A673 (cell line): ENCODE measurements around the gene IRX3. TPM values are rescaled to one million over a fixed set of nuclear protein-coding genes. Genes with fewer than 3 reads are reported as not detected.

Source experiments
- BruUV-seq: library from RNA; stranded (reverse); fragments of 400-500 nt; replicated peaks from 2 replicates; lab custom pipeline; 2021; lab: Mats Ljungman, UMichigan
- CTCF ChIA-PET: fragments of 300-600 bp; sonication (Branson Sonifier 250); formaldehyde crosslinking; loops from one replicate; lab custom pipeline; 2022; ENCODE audit warnings: antibody characterized with exemption; lab: Charles Lee
- POLR2A ChIA-PET: fragments of 300-600 bp; sonication (Branson Sonifier 250); formaldehyde crosslinking; loops from one replicate; lab custom pipeline; 2022; ENCODE audit warnings: antibody characterized with exemption; ENCODE audit not compliant: low non-redundant PET; lab: Charles Lee
- DNase-seq: peaks from one replicate; pipeline ENCODE4 v3.0.0-alpha.2; 2015; ENCODE audit warnings: low spot score
- H3K27ac ChIP-seq: fragments of 200-600 bp; sonication (generic); 2 replicates; pipeline ENCODE4 v1.5.1; 2016; ENCODE audit warnings: mixed run types, low read depth, mild to moderate bottlenecking, mixed read lengths, antibody characterized with exemption, low read length; ENCODE audit not compliant: poor library complexity, severe bottlenecking
- H3K27me3 ChIP-seq: fragments of 200-600 bp; sonication (generic); replicated peaks from 2 replicates; pipeline ENCODE4 v1.6.1; 2017; ENCODE audit warnings: mixed run types, low read depth, mild to moderate bottlenecking, mixed read lengths, antibody characterized with exemption, low read length; ENCODE audit not compliant: insufficient read depth, poor library complexity
- H3K36me3 ChIP-seq: fragments of 200-600 bp; sonication (generic); 2 replicates; pipeline ENCODE4 v1.6.1; 2016; ENCODE audit warnings: mixed run types, mild to moderate bottlenecking, mixed read lengths, antibody characterized with exemption, low read length; ENCODE audit not compliant: insufficient read depth, poor library complexity, severe bottlenecking
- H3K4me1 ChIP-seq: fragments of 200-600 bp; sonication (generic); 2 replicates; pipeline ENCODE4 v1.6.1; 2017; ENCODE audit warnings: mixed run types, mild to moderate bottlenecking, mixed read lengths, antibody characterized with exemption, low read length; ENCODE audit not compliant: insufficient read depth, poor library complexity, severe bottlenecking
- H3K4me3 ChIP-seq: fragments of 200-600 bp; sonication (generic); 2 replicates; pipeline ENCODE4 v1.5.1; 2016; ENCODE audit warnings: low read depth, mixed run types, mild to moderate bottlenecking, mixed read lengths, low read length; ENCODE audit not compliant: poor library complexity, severe bottlenecking
- H3K9me3 ChIP-seq: fragments of 200-600 bp; sonication (generic); 2 replicates; pipeline ENCODE4 v1.6.1; 2016; ENCODE audit warnings: mixed run types, low read depth, mild to moderate bottlenecking, mixed read lengths, antibody characterized with exemption, low read length; ENCODE audit not compliant: poor library complexity, severe bottlenecking
- EZH2 ChIP-seq: fragments of 200-600 bp; sonication (generic); IDR thresholded peaks from 2 replicates; pipeline ENCODE4 v1.6.1; 2017; ENCODE audit warnings: borderline replicate concordance, low read depth, mild to moderate bottlenecking, mixed read lengths, antibody characterized with exemption, low read length; ENCODE audit not compliant: poor library complexity, severe bottlenecking
- intact Hi-C: fragments of 100-400 bp; cut with micrococcal nuclease; formaldehyde crosslinking; loops from one replicate; pipeline ENCODE4 v1.10.0; 2022; ENCODE audit not compliant: unreplicated experiment
- total RNA-seq: library from RNA; stranded (reverse); gene quantifications from 2 replicates; pipeline ENCODE4 v1.2.3, GENCODE V29; 2021
- TF ChIP-seq, protein P1 (sequence below): fragments of 300-800, 200-600 bp; sonication (generic); conservative IDR thresholded peaks from 2 replicates; pipeline ENCODE4 v1.5.1; 2017; ENCODE audit warnings: low read depth, mild to moderate bottlenecking, antibody characterized with exemption, low read length, moderate library complexity, mixed read lengths

Gene IRX3
- total RNA-seq, 1 experiment from 2014 or later, result 22.9 TPM

DNA sequence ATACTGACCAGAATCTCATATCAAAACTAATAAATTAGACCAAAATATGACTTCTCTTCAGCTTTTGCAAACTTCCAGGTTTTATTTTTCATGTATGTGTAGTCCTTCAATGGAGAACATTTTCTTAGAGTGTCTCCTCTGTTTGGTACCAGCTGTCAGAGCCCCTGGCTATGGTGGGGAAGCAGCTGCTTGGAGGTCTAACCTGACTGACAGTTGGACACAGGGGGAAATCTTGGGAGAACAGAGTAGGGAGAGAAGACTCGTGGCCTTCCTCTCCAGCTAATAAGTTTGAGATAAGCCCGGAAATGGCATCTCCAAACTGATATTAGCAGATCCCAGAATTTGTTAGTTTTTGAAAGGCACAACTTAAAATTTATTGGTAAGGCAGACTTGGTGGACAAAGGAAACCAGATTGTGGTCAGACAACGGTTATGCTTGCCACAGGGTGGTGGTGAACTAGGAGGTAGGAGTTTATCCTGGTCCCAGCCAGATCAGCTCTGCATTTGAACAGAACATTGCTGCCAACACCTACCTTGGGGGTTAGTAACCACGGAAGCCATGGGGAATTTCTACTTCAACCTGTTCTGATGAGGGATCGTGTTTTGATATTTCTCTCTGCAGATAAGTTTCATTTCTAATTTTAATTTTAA lies 39.2 kb upstream of the IRX3 start:
- ChIA-PET CTCF (no interaction called here), POLR2A (no interaction called here)
- no peaks in the 10 kb centered on the region for H3K4me1 ChIP-seq
- no peaks in the 10 kb centered on the region for H3K9me3 ChIP-seq
- no peaks in the 10 kb centered on the region for H3K27me3 ChIP-seq
- no peak for DNase-seq
- no peak overlapping the region for H3K4me3 ChIP-seq
- no TSS peak for BruUV-seq
- H3K27ac ChIP-seq, result no peak overlapping the region
- intact Hi-C loops, result no loop called here
- TF ChIP-seq EZH2, result no peak
- TF ChIP-seq, protein P1, sequence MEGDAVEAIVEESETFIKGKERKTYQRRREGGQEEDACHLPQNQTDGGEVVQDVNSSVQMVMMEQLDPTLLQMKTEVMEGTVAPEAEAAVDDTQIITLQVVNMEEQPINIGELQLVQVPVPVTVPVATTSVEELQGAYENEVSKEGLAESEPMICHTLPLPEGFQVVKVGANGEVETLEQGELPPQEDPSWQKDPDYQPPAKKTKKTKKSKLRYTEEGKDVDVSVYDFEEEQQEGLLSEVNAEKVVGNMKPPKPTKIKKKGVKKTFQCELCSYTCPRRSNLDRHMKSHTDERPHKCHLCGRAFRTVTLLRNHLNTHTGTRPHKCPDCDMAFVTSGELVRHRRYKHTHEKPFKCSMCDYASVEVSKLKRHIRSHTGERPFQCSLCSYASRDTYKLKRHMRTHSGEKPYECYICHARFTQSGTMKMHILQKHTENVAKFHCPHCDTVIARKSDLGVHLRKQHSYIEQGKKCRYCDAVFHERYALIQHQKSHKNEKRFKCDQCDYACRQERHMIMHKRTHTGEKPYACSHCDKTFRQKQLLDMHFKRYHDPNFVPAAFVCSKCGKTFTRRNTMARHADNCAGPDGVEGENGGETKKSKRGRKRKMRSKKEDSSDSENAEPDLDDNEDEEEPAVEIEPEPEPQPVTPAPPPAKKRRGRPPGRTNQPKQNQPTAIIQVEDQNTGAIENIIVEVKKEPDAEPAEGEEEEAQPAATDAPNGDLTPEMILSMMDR, result no peak
- no peaks in the 10 kb centered on the region for H3K36me3 ChIP-seq

DNA sequence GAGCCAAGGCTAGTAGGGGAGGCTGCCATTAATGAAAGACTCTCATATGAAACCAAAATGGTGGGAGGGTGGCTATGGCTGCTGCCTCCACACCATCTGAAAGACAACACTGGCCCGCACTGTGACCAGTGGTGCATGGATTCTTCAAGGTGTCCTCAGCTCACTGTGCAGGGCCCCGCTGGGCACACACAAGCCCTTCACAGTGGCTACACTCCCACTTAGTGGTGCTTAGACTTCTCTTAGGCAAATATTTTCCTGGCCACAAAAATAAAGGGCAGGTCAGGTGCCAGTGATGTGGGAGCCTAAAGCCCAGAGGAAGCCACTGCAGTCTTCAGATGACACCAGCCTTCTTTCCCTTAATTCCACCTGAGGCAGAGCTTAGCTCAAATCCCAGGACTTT lies 38.1 kb upstream of the IRX3 start:
- BruUV-seq, result no TSS peak
- CTCF ChIA-PET, result no interaction called here
- no peak overlapping the region for H3K27ac ChIP-seq
- no peaks in the 10 kb centered on the region for H3K27me3 ChIP-seq
- TF ChIP-seq, protein P1, result no peak
- no peak for TF ChIP-seq EZH2
- POLR2A ChIA-PET, result no interaction called here
- H3K4me1 ChIP-seq, result no peaks in the 10 kb centered on the region
- intact Hi-C loops, result no loop called here
- no peaks in the 10 kb centered on the region for H3K36me3 ChIP-seq
- H3K9me3 ChIP-seq, result no peaks in the 10 kb centered on the region
- no peak for DNase-seq
- H3K4me3 ChIP-seq, result no peak overlapping the region

DNA sequence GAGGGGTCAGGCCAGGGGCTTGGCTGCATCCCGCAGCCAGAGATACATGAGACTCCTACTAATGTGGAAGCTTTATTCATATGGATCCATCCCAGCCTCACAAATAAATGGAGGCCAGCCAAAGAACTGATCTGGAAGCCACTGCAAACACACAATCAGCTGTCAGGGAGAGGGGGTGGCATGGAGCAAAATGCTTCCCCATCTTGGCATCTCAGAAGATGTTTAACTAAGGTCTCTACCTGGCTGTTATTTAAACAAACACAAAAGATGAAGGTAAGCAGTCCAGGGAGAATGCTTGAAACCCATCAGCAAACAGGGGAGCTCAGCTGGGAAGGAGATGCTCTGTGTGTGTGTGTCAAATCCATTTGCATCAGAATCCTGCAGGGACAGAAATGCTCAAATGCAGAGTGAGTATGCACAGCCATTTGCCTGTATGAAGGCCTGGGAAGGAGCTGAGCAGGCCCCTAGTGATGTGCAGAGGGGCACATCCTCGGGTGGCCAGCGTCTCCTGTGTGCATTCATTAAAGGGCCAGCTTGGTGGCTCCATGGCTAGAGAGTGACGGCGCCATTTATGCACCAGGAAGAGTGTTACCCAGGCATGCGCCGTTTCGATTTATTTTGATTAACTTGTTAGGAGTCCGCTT lies 34.2 kb upstream of the IRX3 start:
- H3K27ac ChIP-seq, result no peak overlapping the region
- no peak for DNase-seq
- no peaks in the 10 kb centered on the region for H3K36me3 ChIP-seq
- ChIA-PET POLR2A (interaction anchor here (0.6 kb wide), 1 partner anchor 343 kb away, joined by 3 read pairs; no protein-coding TSS in a partner anchor), CTCF (no interaction called here)
- no peaks in the 10 kb centered on the region for H3K9me3 ChIP-seq
- intact Hi-C loops, result no loop called here
- BruUV-seq, result no TSS peak
- H3K4me3 ChIP-seq, result no peak overlapping the region
- no peak for TF ChIP-seq EZH2
- TF ChIP-seq, protein P1, result no peak
- H3K4me1 ChIP-seq, result no peaks in the 10 kb centered on the region
- H3K27me3 ChIP-seq, result no peaks in the 10 kb centered on the region
